Measurements from ENCODE around the gene PDE9A. TPM values are rescaled to one million over a fixed set of nuclear protein-coding genes. Genes with fewer than 3 reads are reported as not detected.

PDE9A gene
- polyA plus RNA-seq, 3 donors from 2014 or later: 0.40 to 2.3 (median 0.61) TPM

DNA sequence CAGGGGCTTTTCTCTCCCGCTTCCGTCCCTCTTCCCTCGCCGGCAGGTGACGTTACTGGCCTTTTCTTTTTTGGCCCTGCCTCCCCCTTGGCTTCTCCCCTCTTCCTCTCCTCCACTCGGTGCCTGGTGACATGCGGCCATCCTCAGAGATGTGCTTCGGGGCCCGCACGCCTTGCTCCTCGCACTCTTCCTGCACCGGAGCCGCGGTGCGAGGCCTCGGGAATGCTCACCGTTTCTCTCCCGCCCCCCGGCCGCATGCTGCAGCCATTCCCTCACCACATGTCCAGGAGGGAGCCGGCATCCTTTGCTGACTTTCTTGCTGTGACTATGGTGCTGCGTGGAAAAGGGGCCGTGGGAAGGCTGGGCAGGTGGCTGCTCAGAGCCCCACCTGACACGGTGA lies 39.3 kb downstream of the PDE9A start:
- no peak for DNase-seq
- Mint-ChIP-seq H3K36me3 (no peaks in the 10 kb centered on the region), H3K27ac (no peak overlapping the region), H3K27me3 (ENCODE audit: low read depth in 3 of 3) (peaks cover 0 to 10% (median 2%) of the 10 kb centered on the region in 3 donors), H3K4me1 (no peaks in the 10 kb centered on the region), H3K9me3 (no peaks in the 10 kb centered on the region), H3K4me3 (no peak overlapping the region)

DNA sequence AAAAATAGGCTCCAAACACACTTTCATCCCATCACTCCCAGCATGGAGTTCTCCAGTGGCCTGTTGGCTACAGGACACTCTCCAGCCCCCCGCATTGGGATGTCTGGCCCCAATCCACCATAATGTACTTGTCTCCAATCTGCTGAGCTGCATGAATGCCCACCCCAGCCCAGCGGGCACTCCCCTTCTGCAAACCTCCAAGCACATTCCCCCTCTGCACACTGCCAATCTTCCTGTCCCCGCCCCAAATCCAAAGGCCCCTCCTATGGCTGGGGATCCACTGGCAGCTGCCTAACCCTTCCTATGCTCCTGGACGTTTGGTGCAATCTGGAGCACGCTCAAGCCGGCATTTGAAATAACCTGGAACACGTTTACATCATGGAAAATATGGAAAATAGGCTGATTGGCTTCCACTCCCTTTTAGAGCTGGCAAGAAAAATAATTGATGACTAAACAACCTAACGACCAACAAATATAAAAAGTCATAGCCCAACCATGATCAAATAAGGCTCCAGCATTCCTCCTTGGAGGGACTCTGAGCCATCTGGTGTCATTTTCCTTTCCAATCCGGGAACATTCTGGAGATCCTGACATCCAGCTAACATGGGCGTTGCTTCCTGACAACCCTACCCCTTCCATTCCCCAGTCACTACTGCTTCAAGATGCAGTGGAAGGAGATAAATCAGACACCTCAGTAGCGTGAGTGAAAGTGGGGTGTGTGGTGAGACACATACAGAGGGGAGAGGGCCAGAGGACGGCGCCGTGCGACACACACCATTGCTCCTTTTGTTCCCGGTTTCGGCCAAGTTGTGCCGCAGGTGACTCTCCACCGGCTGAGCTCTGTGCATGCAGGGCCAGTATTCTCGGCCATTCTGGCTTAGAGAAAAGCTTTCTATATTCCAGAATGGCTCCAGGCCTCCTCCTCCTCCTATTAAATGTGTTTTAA lies 41.6 kb downstream of the PDE9A start:
- Mint-ChIP-seq H3K27me3 (ENCODE audit: low read depth in 3 of 3) (peaks cover 0 to 7% (median 2%) of the 10 kb centered on the region in 3 donors), H3K4me1 (no peaks in the 10 kb centered on the region), H3K9me3 (no peaks in the 10 kb centered on the region), H3K36me3 (no peaks in the 10 kb centered on the region), H3K4me3 (no peak overlapping the region), H3K27ac (no peak overlapping the region)
- no peak for DNase-seq

DNA sequence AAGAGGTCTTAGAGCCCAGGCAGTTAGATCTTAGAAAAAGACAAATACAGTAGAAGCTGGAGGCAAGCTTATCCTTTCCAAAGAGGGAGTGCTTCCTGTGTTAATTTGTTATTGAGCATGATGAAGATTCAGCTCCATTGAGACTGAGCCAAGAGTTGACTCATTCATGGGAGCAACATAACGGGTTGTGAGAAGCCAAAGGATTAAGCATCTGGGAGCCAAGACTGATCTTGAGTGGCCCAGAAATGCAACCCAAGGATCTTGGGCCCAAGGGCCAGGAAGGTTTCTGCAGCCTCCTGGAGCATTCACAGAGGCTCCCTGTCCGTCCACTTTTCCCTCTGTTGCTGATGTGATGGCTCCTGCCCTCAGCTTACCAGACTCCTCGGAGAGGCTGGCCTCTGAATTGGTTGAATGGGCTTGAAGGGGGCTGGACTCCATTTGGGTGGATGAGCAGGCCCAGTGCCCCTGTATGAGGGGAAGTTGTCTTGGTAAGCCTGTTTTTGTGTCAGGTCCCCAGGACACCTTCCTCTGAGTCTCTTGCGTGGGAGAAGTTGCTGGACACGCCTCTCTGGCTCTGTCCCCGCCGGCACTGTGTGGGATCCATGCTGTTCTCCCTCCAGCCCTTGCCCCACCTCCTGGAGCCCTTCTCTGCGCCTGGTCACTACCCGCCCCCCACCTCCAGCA lies 42.4 kb downstream of the PDE9A start:
- Mint-ChIP-seq H3K9me3 (no peaks in the 10 kb centered on the region), H3K27me3 (ENCODE audit: low read depth in 3 of 3) (peaks cover 0 to 7% (median 2%) of the 10 kb centered on the region in 3 donors), H3K4me1 (no peaks in the 10 kb centered on the region), H3K4me3 (no peak overlapping the region), H3K27ac (no peak overlapping the region), H3K36me3 (no peaks in the 10 kb centered on the region)
- DNase-seq: no peak

DNA sequence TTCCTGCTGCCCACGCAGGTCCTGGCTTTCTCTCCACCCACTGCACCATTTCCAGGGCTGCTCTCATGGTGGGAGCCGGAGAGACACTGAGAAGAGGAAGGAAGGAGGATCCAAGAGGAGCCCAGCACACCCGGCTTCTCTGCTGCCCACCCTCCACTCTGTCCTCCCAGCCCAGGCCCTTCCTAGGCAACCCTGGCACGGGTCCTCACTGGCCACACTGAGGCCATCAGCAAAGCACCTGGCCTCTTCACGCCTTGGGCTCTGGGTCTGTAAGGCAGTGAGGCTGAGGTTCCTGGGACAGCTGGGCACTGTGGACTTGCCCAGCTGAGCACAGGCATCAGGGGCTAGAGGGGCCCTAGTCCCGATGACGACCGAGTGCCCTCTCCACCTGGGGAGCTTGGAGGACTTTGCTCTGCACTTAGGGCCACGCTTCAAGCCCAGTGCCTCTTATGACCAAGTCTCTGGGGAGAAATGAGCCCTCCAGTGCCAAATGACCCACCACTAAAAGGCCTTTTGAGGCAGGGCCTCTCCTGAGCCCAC lies 43.1 kb downstream of the PDE9A start:
- no peaks in the 10 kb centered on the region for H3K9me3 Mint-ChIP-seq
- H3K4me3 Mint-ChIP-seq: no peak overlapping the region

DNA sequence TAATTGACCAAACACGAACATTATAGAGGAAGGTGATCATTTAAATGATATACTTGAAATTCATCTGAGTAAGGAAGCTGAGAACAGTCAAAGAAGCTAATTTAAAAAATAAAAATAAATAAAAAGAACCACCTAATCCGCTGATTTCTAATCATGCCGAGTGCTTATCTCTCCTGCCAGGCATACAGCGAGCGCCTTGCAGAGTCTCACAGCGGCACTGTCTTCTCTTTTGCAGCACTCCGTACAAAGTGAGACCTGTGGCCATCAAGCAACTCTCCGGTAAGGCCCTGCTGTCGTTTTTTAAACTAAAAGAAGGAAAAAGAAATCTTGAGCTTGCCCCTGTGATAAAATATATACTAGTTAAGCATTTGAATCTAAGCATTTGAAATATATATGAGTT lies 45.3 kb downstream of the PDE9A start:
- Mint-ChIP-seq H3K9me3 (no peaks in the 10 kb centered on the region), H3K4me1 (no peaks in the 10 kb centered on the region), H3K27me3 (ENCODE audit: low read depth in 3 of 3) (peaks cover 4 to 7% (median 6%) of the 10 kb centered on the region in 3 donors), H3K36me3 (no peaks in the 10 kb centered on the region), H3K27ac (peak overlapping the region in 1 of 6 donors; percentile 9), H3K4me3 (no peak overlapping the region)
- DNase-seq: no peak

More for the DNA sequence above, 43.1 kb downstream of the PDE9A start:
- no peaks in the 10 kb centered on the region for H3K36me3 Mint-ChIP-seq
- H3K27ac Mint-ChIP-seq: no peak overlapping the region
- no peak for DNase-seq
- H3K27me3 Mint-ChIP-seq (ENCODE audit: low read depth in 3 of 3): peaks cover 2 to 7% (median 4%) of the 10 kb centered on the region in 3 donors
- no peaks in the 10 kb centered on the region for H3K4me1 Mint-ChIP-seq

DNA sequence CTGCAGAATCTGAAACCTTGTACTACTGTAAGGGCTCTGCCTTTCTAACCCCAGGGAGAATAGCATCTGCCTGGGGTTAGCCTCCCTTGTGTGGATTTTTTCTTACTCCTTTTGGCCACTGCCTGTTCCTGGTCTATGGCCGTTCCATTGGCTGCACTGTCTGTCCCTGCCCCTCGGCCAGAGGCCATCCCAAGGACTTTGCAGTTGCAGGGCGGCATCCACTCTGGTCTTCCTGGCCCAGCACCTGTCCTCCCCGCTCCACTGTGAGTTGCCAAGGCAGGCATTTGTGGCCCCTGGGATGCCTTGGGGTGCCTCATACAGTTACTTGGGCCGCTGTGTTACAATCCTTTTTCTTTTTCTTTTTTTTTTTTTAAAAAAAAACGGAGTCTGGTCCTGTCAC lies 45.8 kb downstream of the PDE9A start:
- no peak for DNase-seq
- Mint-ChIP-seq H3K36me3 (no peaks in the 10 kb centered on the region), H3K27me3 (ENCODE audit: low read depth in 3 of 3) (peaks cover 4 to 7% (median 6%) of the 10 kb centered on the region in 3 donors), H3K9me3 (no peaks in the 10 kb centered on the region), H3K4me3 (no peak overlapping the region), H3K27ac (no peak overlapping the region), H3K4me1 (no peaks in the 10 kb centered on the region)

DNA sequence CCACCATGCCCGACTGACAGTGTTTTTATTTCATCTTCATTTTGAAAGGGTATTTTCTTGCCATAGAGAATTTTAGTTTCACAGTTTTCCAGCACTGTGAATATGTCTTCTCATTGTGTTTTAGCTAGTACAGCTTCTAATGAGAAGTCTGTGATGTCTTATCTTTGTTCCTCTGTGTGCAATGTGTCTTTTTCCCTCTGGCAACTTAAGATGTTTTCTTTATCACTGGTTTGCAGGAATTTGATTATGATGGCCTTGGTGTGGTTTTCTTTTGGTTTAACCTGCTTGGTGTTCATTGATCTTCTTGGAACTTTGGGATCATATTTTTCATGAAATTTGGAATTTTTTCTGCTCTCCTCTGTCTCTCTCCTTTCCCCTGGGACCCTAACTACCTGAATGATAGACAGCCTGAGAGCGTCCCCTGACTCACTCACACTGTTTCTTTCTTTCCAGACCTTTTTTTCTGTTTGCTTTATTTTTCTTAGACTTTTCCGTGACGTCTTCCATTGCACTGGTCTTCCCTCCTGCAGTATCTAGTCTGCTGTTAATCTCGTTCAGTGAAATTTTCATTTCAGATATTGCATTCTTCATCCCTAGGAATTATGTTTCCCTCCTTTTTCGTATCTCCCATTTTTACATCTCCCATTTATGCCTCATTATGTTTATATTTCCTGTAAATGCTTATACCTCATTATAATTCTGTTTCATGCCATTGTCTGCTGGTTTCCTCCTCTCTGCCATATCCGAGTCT lies 48.5 kb downstream of the PDE9A start:
- Mint-ChIP-seq H3K36me3 (no peaks in the 10 kb centered on the region), H3K4me1 (no peaks in the 10 kb centered on the region), H3K4me3 (no peak overlapping the region), H3K9me3 (no peaks in the 10 kb centered on the region), H3K27me3 (ENCODE audit: low read depth in 3 of 3) (peaks cover 4 to 6% (median 6%) of the 10 kb centered on the region in 3 donors), H3K27ac (peak overlapping the region in 1 of 6 donors; percentile 17)
- no peak for DNase-seq

DNA sequence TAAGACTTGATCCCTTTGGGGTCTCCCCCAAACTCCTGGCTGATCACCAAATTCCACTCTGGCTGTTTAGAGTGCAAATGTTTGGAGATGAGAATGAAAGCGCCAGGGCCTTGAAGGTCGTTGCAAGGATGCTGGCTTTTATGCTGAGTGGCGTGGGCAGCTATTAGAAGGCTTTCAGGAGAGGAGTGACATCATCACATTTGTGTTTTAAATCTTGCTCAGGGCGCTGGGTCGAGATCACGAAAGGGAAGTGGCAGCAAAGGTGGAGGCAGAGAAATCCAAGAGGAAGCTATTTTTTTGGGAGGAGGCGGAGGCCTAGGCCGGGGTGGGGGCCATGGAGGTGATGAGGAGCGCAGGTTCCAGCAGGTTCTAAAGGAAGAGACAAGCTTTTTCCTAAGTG lies 49.3 kb downstream of the PDE9A start:
- Mint-ChIP-seq H3K36me3 (no peaks in the 10 kb centered on the region), H3K27me3 (ENCODE audit: low read depth in 3 of 3) (peaks cover 2 to 6% (median 4%) of the 10 kb centered on the region in 3 donors), H3K9me3 (no peaks in the 10 kb centered on the region), H3K4me1 (no peaks in the 10 kb centered on the region), H3K4me3 (no peak overlapping the region), H3K27ac (no peak overlapping the region)
- DNase-seq: no peak

DNA sequence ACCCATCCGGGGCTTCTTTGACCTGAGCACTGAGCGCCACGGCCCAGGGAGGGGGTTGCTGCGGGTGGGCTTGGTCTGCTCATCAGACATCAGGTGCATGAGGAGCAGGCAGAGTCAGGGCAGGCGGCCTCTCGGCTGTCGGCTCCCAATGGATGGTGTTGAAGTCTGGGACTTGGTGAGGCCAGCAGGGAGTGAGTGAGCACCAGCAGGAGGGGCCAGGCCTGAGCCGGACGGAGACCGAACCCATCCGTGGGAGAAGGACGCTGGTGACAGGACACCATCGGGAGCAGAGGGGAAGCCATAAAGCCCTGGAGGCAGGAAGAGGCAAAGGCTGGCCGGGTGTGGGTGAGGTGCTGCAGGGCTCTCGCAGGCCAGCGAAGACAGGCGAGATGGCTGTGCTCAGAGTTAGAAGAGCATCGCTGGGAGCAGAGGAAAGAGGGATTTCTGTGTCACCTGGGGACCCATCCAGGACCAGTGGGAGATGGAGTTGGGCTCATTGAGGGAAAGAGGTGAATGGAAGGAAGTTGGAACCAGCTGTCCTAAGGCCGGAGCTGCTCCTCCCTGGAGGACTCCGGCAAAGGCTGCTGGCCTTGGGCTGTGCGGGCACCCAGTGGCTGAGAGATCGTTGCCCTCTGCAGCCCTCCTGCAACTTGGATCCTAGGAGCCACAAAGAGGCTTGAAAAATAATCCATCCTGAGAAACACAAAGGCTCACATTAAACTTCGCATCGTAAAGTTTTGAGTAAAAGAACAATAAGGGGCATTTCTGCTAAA lies 49.9 kb downstream of the PDE9A start:
- H3K27me3 Mint-ChIP-seq (ENCODE audit: low read depth in 3 of 3): peaks cover 0 to 6% (median 4%) of the 10 kb centered on the region in 3 donors
- no peaks in the 10 kb centered on the region for H3K36me3 Mint-ChIP-seq
- no peak overlapping the region for H3K27ac Mint-ChIP-seq
- no peak overlapping the region for H3K4me3 Mint-ChIP-seq
- no peak for DNase-seq
- H3K4me1 Mint-ChIP-seq: no peaks in the 10 kb centered on the region
- no peaks in the 10 kb centered on the region for H3K9me3 Mint-ChIP-seq

DNA sequence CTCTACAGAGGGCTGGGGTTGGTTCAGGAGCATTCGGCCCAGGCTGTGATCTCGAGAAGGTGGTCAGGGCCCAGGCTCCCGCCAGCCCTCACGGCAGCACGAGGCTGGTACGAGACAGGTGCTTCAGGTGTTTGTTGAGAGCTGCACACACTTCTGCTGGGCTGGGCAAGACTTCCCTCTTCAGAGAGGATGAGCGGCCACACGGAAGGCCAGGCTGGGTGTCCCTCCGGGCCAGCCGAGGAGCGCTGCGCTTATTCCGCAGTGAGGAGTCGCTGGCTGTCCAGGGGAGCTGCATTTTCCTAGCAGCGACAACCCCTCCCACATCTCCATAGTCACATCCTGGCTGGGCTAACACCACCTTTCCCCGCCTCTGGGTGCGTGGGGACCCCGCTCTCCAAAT lies 50.5 kb downstream of the PDE9A start:
- Mint-ChIP-seq H3K27ac (no peak overlapping the region), H3K4me1 (no peaks in the 10 kb centered on the region), H3K4me3 (no peak overlapping the region), H3K9me3 (no peaks in the 10 kb centered on the region), H3K27me3 (ENCODE audit: low read depth in 3 of 3) (peaks cover 0 to 6% (median 4%) of the 10 kb centered on the region in 3 donors), H3K36me3 (no peaks in the 10 kb centered on the region)
- DNase-seq: no peak

DNA sequence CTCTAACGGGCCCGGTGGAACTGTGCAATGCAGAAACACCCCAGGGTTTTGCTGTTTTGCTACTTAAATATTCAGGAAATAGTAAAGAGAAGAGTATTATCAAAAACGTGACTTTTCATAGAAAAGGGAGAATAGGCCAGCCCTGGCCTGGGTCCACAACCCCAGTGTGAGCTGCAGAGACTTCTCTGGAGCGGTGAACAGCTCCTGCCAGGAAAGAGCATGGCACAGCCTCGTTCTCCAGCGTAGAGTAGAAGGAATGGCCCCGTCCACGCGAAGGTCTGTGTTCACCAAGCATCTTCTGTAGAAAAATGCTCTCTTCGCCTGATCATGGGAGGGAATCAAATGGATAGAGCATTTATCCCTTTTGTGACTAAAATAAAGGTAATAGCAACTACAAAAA lies 51.4 kb downstream of the PDE9A start:
- Mint-ChIP-seq H3K27ac (no peak overlapping the region), H3K9me3 (no peaks in the 10 kb centered on the region), H3K27me3 (ENCODE audit: low read depth in 3 of 3) (peaks cover 0 to 6% (median 5%) of the 10 kb centered on the region in 3 donors), H3K4me1 (no peaks in the 10 kb centered on the region), H3K36me3 (no peaks in the 10 kb centered on the region), H3K4me3 (no peak overlapping the region)
- DNase-seq: no peak

DNA sequence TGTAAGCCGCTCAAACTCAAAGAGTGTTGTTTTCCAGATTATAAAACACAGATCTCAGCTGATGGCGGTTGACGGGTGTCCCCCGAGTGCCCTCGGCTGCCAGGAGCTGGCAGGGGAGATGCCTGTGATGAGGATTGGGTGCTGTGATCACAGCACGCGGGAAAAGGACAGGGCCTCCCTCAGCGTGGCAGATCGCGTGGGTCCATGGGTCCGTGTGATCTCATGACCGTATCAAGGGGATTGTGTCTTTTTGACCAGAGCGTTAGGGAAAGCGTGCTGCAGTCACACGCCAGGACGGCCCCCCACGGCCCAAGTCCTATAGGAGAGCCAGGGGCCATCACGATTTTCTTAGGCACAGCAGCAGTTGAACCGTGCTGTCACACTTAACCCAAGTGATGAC lies 51.9 kb downstream of the PDE9A start:
- Mint-ChIP-seq H3K36me3 (no peaks in the 10 kb centered on the region), H3K27ac (no peak overlapping the region), H3K4me1 (no peaks in the 10 kb centered on the region), H3K4me3 (no peak overlapping the region), H3K9me3 (no peaks in the 10 kb centered on the region), H3K27me3 (ENCODE audit: low read depth in 3 of 3) (peaks cover 0 to 6% (median 5%) of the 10 kb centered on the region in 3 donors)
- DNase-seq: no peak

DNA sequence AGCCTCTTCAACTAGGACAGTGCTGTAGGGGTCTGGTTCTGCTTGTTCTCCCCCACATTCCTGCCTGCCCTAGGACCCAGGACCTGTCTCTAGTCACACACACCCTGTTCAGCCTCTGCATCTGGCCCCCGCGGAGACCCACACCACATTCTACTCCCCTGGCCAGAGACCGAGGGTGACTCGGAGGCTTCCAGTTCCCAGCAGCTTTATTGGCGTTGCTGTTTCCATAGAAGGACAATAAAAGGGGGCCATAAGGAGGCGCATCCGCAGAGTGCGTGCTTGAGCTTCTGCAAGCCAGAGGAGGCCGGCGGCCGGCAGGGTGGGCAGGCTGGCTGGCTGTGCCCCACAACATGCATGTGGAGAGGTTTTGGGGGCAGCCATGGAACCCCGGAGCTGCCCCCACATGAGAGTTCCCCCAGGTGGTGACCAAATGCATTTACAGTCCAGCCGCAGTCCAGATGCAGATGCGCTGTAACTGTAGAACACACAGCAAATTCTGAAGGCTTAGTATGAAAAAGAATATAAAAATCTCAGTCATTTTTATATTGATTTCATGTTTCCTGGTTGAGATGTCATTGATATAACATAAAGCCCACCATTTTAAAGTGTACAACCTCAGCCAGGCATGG lies 52.4 kb downstream of the PDE9A start:
- DNase-seq: no peak
- H3K27ac Mint-ChIP-seq: no peak overlapping the region

More for the DNA sequence above, 52.4 kb downstream of the PDE9A start:
- Mint-ChIP-seq H3K36me3 (no peaks in the 10 kb centered on the region), H3K27me3 (ENCODE audit: low read depth in 3 of 3) (peaks cover 0 to 6% (median 5%) of the 10 kb centered on the region in 3 donors), H3K9me3 (no peaks in the 10 kb centered on the region), H3K4me1 (no peaks in the 10 kb centered on the region), H3K4me3 (no peak overlapping the region)
